Measurements from ENCODE around the gene ESRRA.

DNA sequence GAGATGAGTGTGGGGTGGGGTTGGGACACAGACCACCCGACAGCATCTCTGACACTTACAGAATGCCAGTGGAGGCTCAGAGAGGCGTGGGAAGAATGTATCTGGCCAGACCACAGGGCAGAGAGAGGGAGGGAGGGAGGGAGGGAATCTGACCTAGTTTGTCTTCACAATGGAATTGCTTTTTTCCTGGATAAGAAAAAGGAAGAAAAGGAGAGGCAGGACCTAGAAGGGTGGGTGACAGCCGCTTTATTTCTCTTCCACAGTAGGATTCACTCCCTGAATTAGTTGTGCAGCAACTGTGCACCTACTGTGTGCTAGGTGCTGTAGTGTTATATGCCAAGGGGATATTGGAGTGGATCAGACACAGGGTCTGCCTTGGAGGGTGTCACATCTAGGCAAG, 10.6 kb upstream of the ESRRA start:
- TF ChIP-seq, protein P1, sequence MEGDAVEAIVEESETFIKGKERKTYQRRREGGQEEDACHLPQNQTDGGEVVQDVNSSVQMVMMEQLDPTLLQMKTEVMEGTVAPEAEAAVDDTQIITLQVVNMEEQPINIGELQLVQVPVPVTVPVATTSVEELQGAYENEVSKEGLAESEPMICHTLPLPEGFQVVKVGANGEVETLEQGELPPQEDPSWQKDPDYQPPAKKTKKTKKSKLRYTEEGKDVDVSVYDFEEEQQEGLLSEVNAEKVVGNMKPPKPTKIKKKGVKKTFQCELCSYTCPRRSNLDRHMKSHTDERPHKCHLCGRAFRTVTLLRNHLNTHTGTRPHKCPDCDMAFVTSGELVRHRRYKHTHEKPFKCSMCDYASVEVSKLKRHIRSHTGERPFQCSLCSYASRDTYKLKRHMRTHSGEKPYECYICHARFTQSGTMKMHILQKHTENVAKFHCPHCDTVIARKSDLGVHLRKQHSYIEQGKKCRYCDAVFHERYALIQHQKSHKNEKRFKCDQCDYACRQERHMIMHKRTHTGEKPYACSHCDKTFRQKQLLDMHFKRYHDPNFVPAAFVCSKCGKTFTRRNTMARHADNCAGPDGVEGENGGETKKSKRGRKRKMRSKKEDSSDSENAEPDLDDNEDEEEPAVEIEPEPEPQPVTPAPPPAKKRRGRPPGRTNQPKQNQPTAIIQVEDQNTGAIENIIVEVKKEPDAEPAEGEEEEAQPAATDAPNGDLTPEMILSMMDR (IDR thresholded peaks at IDR 0.05; ENCODE audit: poor library complexity, severe bottlenecking) = no peak
- TF ChIP-seq EZH2 (IDR thresholded peaks at IDR 0.05; ENCODE audit: borderline replicate concordance, insufficient read depth, low read length, poor library complexity, severe bottlenecking) (no peak), TAF1 (IDR thresholded peaks at IDR 0.05; ENCODE audit: low read depth) (no peak), EP300 (conservative IDR thresholded peaks at IDR 0.05; ENCODE audit: poor library complexity, severe bottlenecking) (no peak), SMC3 (conservative IDR thresholded peaks at IDR 0.05; ENCODE audit: poor library complexity) (no peak)
- TF ChIP-seq, protein P2, sequence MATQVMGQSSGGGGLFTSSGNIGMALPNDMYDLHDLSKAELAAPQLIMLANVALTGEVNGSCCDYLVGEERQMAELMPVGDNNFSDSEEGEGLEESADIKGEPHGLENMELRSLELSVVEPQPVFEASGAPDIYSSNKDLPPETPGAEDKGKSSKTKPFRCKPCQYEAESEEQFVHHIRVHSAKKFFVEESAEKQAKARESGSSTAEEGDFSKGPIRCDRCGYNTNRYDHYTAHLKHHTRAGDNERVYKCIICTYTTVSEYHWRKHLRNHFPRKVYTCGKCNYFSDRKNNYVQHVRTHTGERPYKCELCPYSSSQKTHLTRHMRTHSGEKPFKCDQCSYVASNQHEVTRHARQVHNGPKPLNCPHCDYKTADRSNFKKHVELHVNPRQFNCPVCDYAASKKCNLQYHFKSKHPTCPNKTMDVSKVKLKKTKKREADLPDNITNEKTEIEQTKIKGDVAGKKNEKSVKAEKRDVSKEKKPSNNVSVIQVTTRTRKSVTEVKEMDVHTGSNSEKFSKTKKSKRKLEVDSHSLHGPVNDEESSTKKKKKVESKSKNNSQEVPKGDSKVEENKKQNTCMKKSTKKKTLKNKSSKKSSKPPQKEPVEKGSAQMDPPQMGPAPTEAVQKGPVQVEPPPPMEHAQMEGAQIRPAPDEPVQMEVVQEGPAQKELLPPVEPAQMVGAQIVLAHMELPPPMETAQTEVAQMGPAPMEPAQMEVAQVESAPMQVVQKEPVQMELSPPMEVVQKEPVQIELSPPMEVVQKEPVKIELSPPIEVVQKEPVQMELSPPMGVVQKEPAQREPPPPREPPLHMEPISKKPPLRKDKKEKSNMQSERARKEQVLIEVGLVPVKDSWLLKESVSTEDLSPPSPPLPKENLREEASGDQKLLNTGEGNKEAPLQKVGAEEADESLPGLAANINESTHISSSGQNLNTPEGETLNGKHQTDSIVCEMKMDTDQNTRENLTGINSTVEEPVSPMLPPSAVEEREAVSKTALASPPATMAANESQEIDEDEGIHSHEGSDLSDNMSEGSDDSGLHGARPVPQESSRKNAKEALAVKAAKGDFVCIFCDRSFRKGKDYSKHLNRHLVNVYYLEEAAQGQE (IDR thresholded peaks at IDR 0.05; ENCODE audit: borderline replicate concordance) = no peak
